K562 (cell line): Measurements from ENCODE around the gene MAD1L1. TPM values are rescaled to one million over a fixed set of nuclear protein-coding genes. Genes with fewer than 3 reads are reported as not detected.

ENCODE experiments used
- POLR2G ChIP-seq: fragments of 200-400 bp; formaldehyde crosslinking; IDR thresholded peaks from 2 replicates; pipeline ENCODE4 v1.6.1; 2017; ENCODE audit warnings: low read depth, mild to moderate bottlenecking, antibody characterized with exemption, low read length, moderate library complexity
- RAD21 ChIP-seq, 2 experiments: fragments of 250-450 bp in 1 of 2; fragments of 450-650 bp in 1 of 2; sonication (Bioruptor Pico) in 1 of 2; formaldehyde crosslinking in 1 of 2; IDR thresholded peaks in 1 of 2; conservative IDR thresholded peaks in 1 of 2; 2 replicates each; pipeline versions ENCODE4 v1.4.0 to v1.8.0; 2020 to 2022; ENCODE audit warnings: mild to moderate bottlenecking in 2 of 2, moderate library complexity in 1 of 2
- RAD51 ChIP-seq: fragments of 450-650 bp; IDR thresholded peaks from 2 replicates; pipeline ENCODE4 v1.7.1; 2016; ENCODE audit warnings: low read depth, mild to moderate bottlenecking, borderline replicate concordance
- SFPQ ChIP-seq: fragments of 200-400 bp; formaldehyde crosslinking; IDR thresholded peaks from 2 replicates; pipeline ENCODE4 v1.6.1; 2017; ENCODE audit warnings: mild to moderate bottlenecking, low read depth, low read length, moderate library complexity
- TFAM ChIP-seq: fragments of 250-450 bp; sonication (Bioruptor Pico); conservative IDR thresholded peaks from 2 replicates; pipeline ENCODE4 v1.5.0; 2021; ENCODE audit warnings: mild to moderate bottlenecking, moderate library complexity
- polyA plus RNA-seq, 8 experiments: library from polyadenylated mRNA; depleted of rRNA in 4 of 8; stranded (reverse) in 5 of 8; unstranded in 3 of 8; fragments of >200 nt; fragmentation: Nextera tagmentation in 2 of 8; fragmentation: Illumina TruSeq in 1 of 8; extraction: Ambion mirVana in 2 of 8; extraction: Trizol in 1 of 8; gene quantifications; 2 replicates each; pipeline versions ENCODE4 v1.2.1 to v1.2.3, GENCODE V29; 2011 to 2014; ENCODE audit warnings: inconsistent platforms in 1 of 8, missing spikeins in 1 of 8
- total RNA-seq, 7 experiments: library from RNA; depleted of rRNA in 6 of 7; stranded (reverse); fragments of >200 nt in 6 of 7; fragmentation: Illumina TruSeq in 2 of 7; extraction: Trizol in 2 of 7; gene quantifications; 2 replicates each; pipeline versions ENCODE4 v1.2.1 to v1.2.3, GENCODE V29; 2011 to 2021; ENCODE audit warnings: low replicate concordance in 1 of 7
- TF ChIP-seq, protein P1 (sequence below), 2 experiments: fragments of 450-650 bp in 1 of 2; sonication (generic) in 1 of 2; formaldehyde crosslinking in 1 of 2; IDR thresholded peaks; 2 replicates each; pipeline versions ENCODE4 v1.7.1 to v1.9.0; 2016 to 2022; ENCODE audit warnings: inconsistent platforms in 1 of 2, mild to moderate bottlenecking in 1 of 2, missing genetic modification reagents in 1 of 2
- TF ChIP-seq, protein P2 (sequence below), 3 experiments: IDR thresholded peaks in 2 of 3; conservative IDR thresholded peaks in 1 of 3; 2 replicates each; pipeline ENCODE4 v1.5.1; 2011 to 2012; ENCODE audit warnings: low read length in 3 of 3, mild to moderate bottlenecking in 3 of 3, control low read depth in 2 of 3, improper control_type of control experiment in 1 of 3, inconsistent platforms in 1 of 3, low read depth in 1 of 3, mixed read lengths in 1 of 3, moderate library complexity in 1 of 3; ENCODE audit not compliant: insufficient read depth in 2 of 3
- TF ChIP-seq, protein P3 (sequence below), 2 experiments: fragments of 450-650 bp; IDR thresholded peaks; 2 replicates each; pipeline ENCODE4 v1.6.1; 2018; ENCODE audit warnings: mild to moderate bottlenecking in 2 of 2, low read depth in 1 of 2; ENCODE audit not compliant: partially characterized antibody in 2 of 2

Gene MAD1L1
- total and polyA plus RNA-seq, 9 of the 15 experiments (the other 6 are each of a cell fraction or from before 2014, with no cell fraction given): 1.7 to 89.7 (median 18.0) TPM

DNA sequence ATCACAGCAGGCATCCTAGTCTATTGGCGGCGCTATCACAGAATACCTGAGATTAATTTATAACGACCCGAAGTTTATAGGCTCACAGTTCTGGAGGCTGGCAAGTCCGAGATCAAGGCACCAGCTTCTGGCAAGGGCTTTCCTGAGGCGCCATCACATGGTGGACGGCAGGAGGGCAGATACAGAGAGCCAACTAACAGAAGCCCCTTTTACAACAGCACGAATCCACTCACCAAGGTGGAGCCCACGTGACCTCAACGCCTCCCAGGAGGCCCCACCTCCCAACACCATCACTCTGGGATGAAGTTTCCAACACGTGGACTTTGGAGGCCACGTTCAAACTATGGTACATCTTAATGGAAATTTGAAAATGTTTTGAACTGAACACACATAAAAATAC lies 307.4 kb downstream of the MAD1L1 start (continued):
- TF ChIP-seq, protein P1, sequence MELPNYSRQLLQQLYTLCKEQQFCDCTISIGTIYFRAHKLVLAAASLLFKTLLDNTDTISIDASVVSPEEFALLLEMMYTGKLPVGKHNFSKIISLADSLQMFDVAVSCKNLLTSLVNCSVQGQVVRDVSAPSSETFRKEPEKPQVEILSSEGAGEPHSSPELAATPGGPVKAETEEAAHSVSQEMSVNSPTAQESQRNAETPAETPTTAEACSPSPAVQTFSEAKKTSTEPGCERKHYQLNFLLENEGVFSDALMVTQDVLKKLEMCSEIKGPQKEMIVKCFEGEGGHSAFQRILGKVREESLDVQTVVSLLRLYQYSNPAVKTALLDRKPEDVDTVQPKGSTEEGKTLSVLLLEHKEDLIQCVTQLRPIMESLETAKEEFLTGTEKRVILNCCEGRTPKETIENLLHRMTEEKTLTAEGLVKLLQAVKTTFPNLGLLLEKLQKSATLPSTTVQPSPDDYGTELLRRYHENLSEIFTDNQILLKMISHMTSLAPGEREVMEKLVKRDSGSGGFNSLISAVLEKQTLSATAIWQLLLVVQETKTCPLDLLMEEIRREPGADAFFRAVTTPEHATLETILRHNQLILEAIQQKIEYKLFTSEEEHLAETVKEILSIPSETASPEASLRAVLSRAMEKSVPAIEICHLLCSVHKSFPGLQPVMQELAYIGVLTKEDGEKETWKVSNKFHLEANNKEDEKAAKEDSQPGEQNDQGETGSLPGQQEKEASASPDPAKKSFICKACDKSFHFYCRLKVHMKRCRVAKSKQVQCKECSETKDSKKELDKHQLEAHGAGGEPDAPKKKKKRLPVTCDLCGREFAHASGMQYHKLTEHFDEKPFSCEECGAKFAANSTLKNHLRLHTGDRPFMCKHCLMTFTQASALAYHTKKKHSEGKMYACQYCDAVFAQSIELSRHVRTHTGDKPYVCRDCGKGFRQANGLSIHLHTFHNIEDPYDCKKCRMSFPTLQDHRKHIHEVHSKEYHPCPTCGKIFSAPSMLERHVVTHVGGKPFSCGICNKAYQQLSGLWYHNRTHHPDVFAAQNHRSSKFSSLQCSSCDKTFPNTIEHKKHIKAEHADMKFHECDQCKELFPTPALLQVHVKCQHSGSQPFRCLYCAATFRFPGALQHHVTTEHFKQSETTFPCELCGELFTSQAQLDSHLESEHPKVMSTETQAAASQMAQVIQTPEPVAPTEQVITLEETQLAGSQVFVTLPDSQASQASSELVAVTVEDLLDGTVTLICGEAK (IDR thresholded peaks at IDR 0.05): no peak
- TF ChIP-seq, protein P1 (CRISPR knock-in tag; IDR thresholded peaks at IDR 0.05): no peak
- TF ChIP-seq, protein P2, sequence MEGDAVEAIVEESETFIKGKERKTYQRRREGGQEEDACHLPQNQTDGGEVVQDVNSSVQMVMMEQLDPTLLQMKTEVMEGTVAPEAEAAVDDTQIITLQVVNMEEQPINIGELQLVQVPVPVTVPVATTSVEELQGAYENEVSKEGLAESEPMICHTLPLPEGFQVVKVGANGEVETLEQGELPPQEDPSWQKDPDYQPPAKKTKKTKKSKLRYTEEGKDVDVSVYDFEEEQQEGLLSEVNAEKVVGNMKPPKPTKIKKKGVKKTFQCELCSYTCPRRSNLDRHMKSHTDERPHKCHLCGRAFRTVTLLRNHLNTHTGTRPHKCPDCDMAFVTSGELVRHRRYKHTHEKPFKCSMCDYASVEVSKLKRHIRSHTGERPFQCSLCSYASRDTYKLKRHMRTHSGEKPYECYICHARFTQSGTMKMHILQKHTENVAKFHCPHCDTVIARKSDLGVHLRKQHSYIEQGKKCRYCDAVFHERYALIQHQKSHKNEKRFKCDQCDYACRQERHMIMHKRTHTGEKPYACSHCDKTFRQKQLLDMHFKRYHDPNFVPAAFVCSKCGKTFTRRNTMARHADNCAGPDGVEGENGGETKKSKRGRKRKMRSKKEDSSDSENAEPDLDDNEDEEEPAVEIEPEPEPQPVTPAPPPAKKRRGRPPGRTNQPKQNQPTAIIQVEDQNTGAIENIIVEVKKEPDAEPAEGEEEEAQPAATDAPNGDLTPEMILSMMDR (IDR thresholded peaks at IDR 0.05 in 2 of 3, conservative IDR thresholded peaks at IDR 0.05 in 1 of 3; ENCODE audit: insufficient read depth in 2 of 3, low read depth in 1 of 3, low read length in 3 of 3): peak in 2 of 3 experiments; percentile 36 to 40; a peak in 3 of 6 replicates
- TF ChIP-seq SFPQ (no peak), POLR2G (no peak), TFAM (CRISPR knock-in tag) (no peak), RAD51 (peak; percentile 70; the same call in 1 of the 2 replicates), RAD21 (CRISPR knock-in tag; conservative IDR thresholded peaks at IDR 0.05 in 1 of 2, IDR thresholded peaks at IDR 0.05 in 1 of 2) (peak; percentile 14 to 52; a peak in 3 of 4 replicates)
- TF ChIP-seq, protein P3, sequence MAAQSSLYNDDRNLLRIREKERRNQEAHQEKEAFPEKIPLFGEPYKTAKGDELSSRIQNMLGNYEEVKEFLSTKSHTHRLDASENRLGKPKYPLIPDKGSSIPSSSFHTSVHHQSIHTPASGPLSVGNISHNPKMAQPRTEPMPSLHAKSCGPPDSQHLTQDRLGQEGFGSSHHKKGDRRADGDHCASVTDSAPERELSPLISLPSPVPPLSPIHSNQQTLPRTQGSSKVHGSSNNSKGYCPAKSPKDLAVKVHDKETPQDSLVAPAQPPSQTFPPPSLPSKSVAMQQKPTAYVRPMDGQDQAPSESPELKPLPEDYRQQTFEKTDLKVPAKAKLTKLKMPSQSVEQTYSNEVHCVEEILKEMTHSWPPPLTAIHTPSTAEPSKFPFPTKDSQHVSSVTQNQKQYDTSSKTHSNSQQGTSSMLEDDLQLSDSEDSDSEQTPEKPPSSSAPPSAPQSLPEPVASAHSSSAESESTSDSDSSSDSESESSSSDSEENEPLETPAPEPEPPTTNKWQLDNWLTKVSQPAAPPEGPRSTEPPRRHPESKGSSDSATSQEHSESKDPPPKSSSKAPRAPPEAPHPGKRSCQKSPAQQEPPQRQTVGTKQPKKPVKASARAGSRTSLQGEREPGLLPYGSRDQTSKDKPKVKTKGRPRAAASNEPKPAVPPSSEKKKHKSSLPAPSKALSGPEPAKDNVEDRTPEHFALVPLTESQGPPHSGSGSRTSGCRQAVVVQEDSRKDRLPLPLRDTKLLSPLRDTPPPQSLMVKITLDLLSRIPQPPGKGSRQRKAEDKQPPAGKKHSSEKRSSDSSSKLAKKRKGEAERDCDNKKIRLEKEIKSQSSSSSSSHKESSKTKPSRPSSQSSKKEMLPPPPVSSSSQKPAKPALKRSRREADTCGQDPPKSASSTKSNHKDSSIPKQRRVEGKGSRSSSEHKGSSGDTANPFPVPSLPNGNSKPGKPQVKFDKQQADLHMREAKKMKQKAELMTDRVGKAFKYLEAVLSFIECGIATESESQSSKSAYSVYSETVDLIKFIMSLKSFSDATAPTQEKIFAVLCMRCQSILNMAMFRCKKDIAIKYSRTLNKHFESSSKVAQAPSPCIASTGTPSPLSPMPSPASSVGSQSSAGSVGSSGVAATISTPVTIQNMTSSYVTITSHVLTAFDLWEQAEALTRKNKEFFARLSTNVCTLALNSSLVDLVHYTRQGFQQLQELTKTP (IDR thresholded peaks at IDR 0.05; ENCODE audit: low read depth in 1 of 2, partially characterized antibody in 2 of 2): no peak
